Natural killer cell treated with Interleukin-12 subunit alpha and Interleukin-12 subunit beta and Interleukin-15 and Interleukin-18, amount 100 ng/mL, for 72 hours (primary cell): ENCODE data around the gene CCDC112. TPM values are rescaled to one million over a fixed set of nuclear protein-coding genes. Genes with fewer than 3 reads are reported as not detected.

Source experiments
- ATAC-seq, 2 donors: fragments of 150-1000 bp; cut with Tn5 transposase in 1 of 2; sonication (Bioruptor Pico), chemical (Tn5 transposase) in 1 of 2; 2 replicates each; pipeline ENCODE4 v1.10.0; 2021
- DNase-seq: peaks from one replicate; pipeline ENCODE4 v3.0.0; 2022; ENCODE audit warnings: low spot score
- H3K27ac Mint-ChIP-seq, 2 donors: 1 replicate in 1 of 2; 2 replicates in 1 of 2; pipeline ENCODE4 v1.8.0; 2022; ENCODE audit warnings: mixed read lengths in 2 of 2, mild to moderate bottlenecking in 1 of 2, moderate library complexity in 1 of 2
- H3K27me3 Mint-ChIP-seq, 2 donors: 1 replicate in 1 of 2; 2 replicates in 1 of 2; pipeline ENCODE4 v1.8.0; 2022; ENCODE audit warnings: mixed read lengths in 2 of 2
- H3K36me3 Mint-ChIP-seq: one replicate; pipeline ENCODE4 v1.8.0; 2022; ENCODE audit warnings: mixed read lengths
- H3K4me1 Mint-ChIP-seq, 2 donors: 1 replicate in 1 of 2; 2 replicates in 1 of 2; pipeline ENCODE4 v1.8.0; 2022; ENCODE audit warnings: low read depth in 2 of 2, mixed read lengths in 2 of 2, mild to moderate bottlenecking in 1 of 2
- H3K4me3 Mint-ChIP-seq: one replicate; pipeline ENCODE4 v1.8.0; 2022; ENCODE audit warnings: mixed read lengths
- H3K9me3 Mint-ChIP-seq: 2 replicates; pipeline ENCODE4 v1.8.0; 2022; ENCODE audit warnings: mixed read lengths
- total RNA-seq, 2 donors: library from RNA; stranded (reverse); gene quantifications; one replicate each; pipeline ENCODE4 v1.2.3, GENCODE V29; 2022

The CCDC112 gene
- total RNA-seq = under 1 TPM; 0.29 to 0.86 TPM

- H3K4me3 Mint-ChIP-seq = peak within 1 kb of the TSS; percentile 88
- peak; percentile 89 to 91 for ATAC-seq
- peaks cover 20% of the 10 kb centered on the region in 2 donors for H3K27me3 Mint-ChIP-seq
- H3K36me3 Mint-ChIP-seq = peaks cover 13% of the 10 kb centered on the region
- H3K9me3 Mint-ChIP-seq = peaks cover 5% of the 10 kb centered on the region
- no peak within 1 kb of the TSS for H3K27ac Mint-ChIP-seq
- H3K4me1 Mint-ChIP-seq = peaks cover 7 to 10% of the 10 kb centered on the region in 2 donors
- DNase-seq = peak; percentile 69
These were observed at the start of gene CCDC112 for GRCh38 chr5:115296124-115297022. Gene CCDC112, minus strand, starts transcription at chr5:115296654. Its CDS starts 111 bp downstream, at chr5:115296543.

GRCh38 chr5:115345344-115345743 lies 48.9 kb upstream of the CCDC112 start:
- Mint-ChIP-seq H3K27me3 (peaks cover 20 to 27% of the 10 kb centered on the region in 2 donors), H3K9me3 (no peaks in the 10 kb centered on the region), H3K4me3 (no peak overlapping the region), H3K36me3 (no peaks in the 10 kb centered on the region), H3K27ac (no peak overlapping the region), H3K4me1 (no peaks in the 10 kb centered on the region)
- ATAC-seq (no peak), DNase-seq (no peak)

GRCh38 chr5:115343855-115344254 lies 47.4 kb upstream of the CCDC112 start:
- DNase-seq = no peak
- ATAC-seq = no peak
- H3K36me3 Mint-ChIP-seq = no peaks in the 10 kb centered on the region
- no peak overlapping the region for H3K4me3 Mint-ChIP-seq
- H3K4me1 Mint-ChIP-seq = no peaks in the 10 kb centered on the region
- H3K27me3 Mint-ChIP-seq = peaks cover 31 to 34% of the 10 kb centered on the region in 2 donors
- no peak overlapping the region for H3K27ac Mint-ChIP-seq
- H3K9me3 Mint-ChIP-seq = no peaks in the 10 kb centered on the region

GRCh38 chr5:115342590-115343377 lies 46.3 kb upstream of the CCDC112 start:
- Mint-ChIP-seq H3K4me3 (no peak overlapping the region), H3K36me3 (no peaks in the 10 kb centered on the region), H3K9me3 (no peaks in the 10 kb centered on the region), H3K27ac (no peak overlapping the region), H3K4me1 (no peaks in the 10 kb centered on the region), H3K27me3 (peaks cover 39 to 41% of the 10 kb centered on the region in 2 donors)
- DNase-seq = no peak
- no peak for ATAC-seq

GRCh38 chr5:115341745-115342144 lies 45.3 kb upstream of the CCDC112 start:
- ATAC-seq (no peak), DNase-seq (no peak)
- Mint-ChIP-seq H3K4me3 (no peak overlapping the region), H3K27ac (no peak overlapping the region), H3K9me3 (no peaks in the 10 kb centered on the region), H3K4me1 (no peaks in the 10 kb centered on the region), H3K27me3 (peaks cover 32 to 41% of the 10 kb centered on the region in 2 donors), H3K36me3 (no peaks in the 10 kb centered on the region)

- DNase-seq (no peak), ATAC-seq (no peak)
- no peak overlapping the region for H3K4me3 Mint-ChIP-seq
- no peaks in the 10 kb centered on the region for H3K4me1 Mint-ChIP-seq
- H3K9me3 Mint-ChIP-seq = no peaks in the 10 kb centered on the region
- no peaks in the 10 kb centered on the region for H3K36me3 Mint-ChIP-seq
- no peak overlapping the region for H3K27ac Mint-ChIP-seq
- peaks cover 22 to 27% of the 10 kb centered on the region in 2 donors for H3K27me3 Mint-ChIP-seq
These were observed 42.4 kb upstream of the CCDC112 start for GRCh38 chr5:115338851-115339250.

- H3K27me3 Mint-ChIP-seq = peaks cover 22 to 28% of the 10 kb centered on the region in 2 donors
- ATAC-seq (no peak), DNase-seq (no peak)
- no peak overlapping the region for H3K27ac Mint-ChIP-seq
- H3K4me3 Mint-ChIP-seq = no peak overlapping the region
- no peaks in the 10 kb centered on the region for H3K9me3 Mint-ChIP-seq
- H3K4me1 Mint-ChIP-seq = peaks cover 4 to 5% of the 10 kb centered on the region in 2 donors
- peaks cover 2% of the 10 kb centered on the region for H3K36me3 Mint-ChIP-seq
These were observed 41.4 kb upstream of the CCDC112 start for GRCh38 chr5:115337882-115338281.

GRCh38 chr5:115336964-115337363 lies 40.5 kb upstream of the CCDC112 start:
- Mint-ChIP-seq H3K36me3 (peaks cover 4% of the 10 kb centered on the region), H3K27me3 (peaks cover 22 to 26% of the 10 kb centered on the region in 2 donors), H3K4me3 (no peak overlapping the region), H3K27ac (no peak overlapping the region), H3K9me3 (no peaks in the 10 kb centered on the region), H3K4me1 (peaks cover 6 to 7% of the 10 kb centered on the region in 2 donors)
- ATAC-seq = no peak
- no peak for DNase-seq

- Mint-ChIP-seq H3K9me3 (no peaks in the 10 kb centered on the region), H3K36me3 (peaks cover 4% of the 10 kb centered on the region), H3K27ac (no peak overlapping the region), H3K27me3 (peaks cover 22 to 26% of the 10 kb centered on the region in 2 donors), H3K4me3 (no peak overlapping the region), H3K4me1 (peaks cover 12 to 14% of the 10 kb centered on the region in 2 donors)
- DNase-seq (no peak), ATAC-seq (no peak)
These were observed 39.8 kb upstream of the CCDC112 start for GRCh38 chr5:115336201-115336720.

GRCh38 chr5:115335301-115335700 lies 38.8 kb upstream of the CCDC112 start:
- Mint-ChIP-seq H3K9me3 (no peaks in the 10 kb centered on the region), H3K27me3 (peaks cover 21 to 26% of the 10 kb centered on the region in 2 donors), H3K27ac (no peak overlapping the region), H3K36me3 (peaks cover 4% of the 10 kb centered on the region), H3K4me1 (peaks cover 18 to 21% of the 10 kb centered on the region in 2 donors), H3K4me3 (no peak overlapping the region)
- DNase-seq (no peak), ATAC-seq (no peak)

- H3K36me3 Mint-ChIP-seq = peaks cover 4% of the 10 kb centered on the region
- H3K9me3 Mint-ChIP-seq = no peaks in the 10 kb centered on the region
- peak overlapping the region; percentile 11 for H3K4me3 Mint-ChIP-seq
- H3K27me3 Mint-ChIP-seq = peaks cover 4 to 10% of the 10 kb centered on the region in 2 donors
- H3K4me1 Mint-ChIP-seq = peaks cover 18 to 21% of the 10 kb centered on the region in 2 donors
- DNase-seq (no peak), ATAC-seq (peak; percentile 69 to 92)
- peak overlapping the region in 1 of 2 donors; percentile 45 for H3K27ac Mint-ChIP-seq
These were observed 36.7 kb upstream of the CCDC112 start for GRCh38 chr5:115333164-115333563.

GRCh38 chr5:115330830-115331229 lies 34.4 kb upstream of the CCDC112 start:
- peaks cover 0 to 15% of the 10 kb centered on the region in 2 donors for H3K27me3 Mint-ChIP-seq
- peaks cover 4% of the 10 kb centered on the region for H3K36me3 Mint-ChIP-seq
- ATAC-seq = no peak
- no peak overlapping the region for H3K27ac Mint-ChIP-seq
- no peaks in the 10 kb centered on the region for H3K9me3 Mint-ChIP-seq
- peak overlapping the region; percentile 22 for H3K4me3 Mint-ChIP-seq
- peaks cover 18 to 21% of the 10 kb centered on the region in 2 donors for H3K4me1 Mint-ChIP-seq
- no peak for DNase-seq

- H3K9me3 Mint-ChIP-seq = no peaks in the 10 kb centered on the region
- no peak for DNase-seq
- H3K4me1 Mint-ChIP-seq = peaks cover 18 to 21% of the 10 kb centered on the region in 2 donors
- peaks cover 4% of the 10 kb centered on the region for H3K36me3 Mint-ChIP-seq
- H3K27me3 Mint-ChIP-seq = peaks cover 0 to 14% of the 10 kb centered on the region in 2 donors
- no peak overlapping the region for H3K27ac Mint-ChIP-seq
- ATAC-seq = no peak
- no peak overlapping the region for H3K4me3 Mint-ChIP-seq
These were observed 33.0 kb upstream of the CCDC112 start for GRCh38 chr5:115329475-115329874.
